Stimulated activated CD8-positive, alpha-beta memory T cell treated with anti-CD3 and anti-CD28 coated beads, Interleukin-15, amount 100 ng/mL, for 4 hours (primary cell): ENCODE data around the gene MIEF1.
A peak's percentile ranks its signal among the peaks of the same experiment; 100 is the strongest.

Source experiments
- DNase-seq, 2 donors: peaks; one replicate each; pipeline ENCODE4 v3.0.0-alpha.2; 2020; ENCODE audit warnings: low read depth in 2 of 2

Gene MIEF1

GRCh38 chr22:39556970-39557841 is 55.1 kb downstream of the MIEF1 start:
- DNase-seq: peak in 1 of 2 donors; percentile 9

- no peak for DNase-seq
These were observed 56.2 kb downstream of the MIEF1 start for GRCh38 chr22:39558254-39558727.

- no peak for DNase-seq
These were observed 56.9 kb downstream of the MIEF1 start for GRCh38 chr22:39558950-39559349.

GRCh38 chr22:39559456-39560105 is 57.5 kb downstream of the MIEF1 start:
- no peak for DNase-seq

DNA sequence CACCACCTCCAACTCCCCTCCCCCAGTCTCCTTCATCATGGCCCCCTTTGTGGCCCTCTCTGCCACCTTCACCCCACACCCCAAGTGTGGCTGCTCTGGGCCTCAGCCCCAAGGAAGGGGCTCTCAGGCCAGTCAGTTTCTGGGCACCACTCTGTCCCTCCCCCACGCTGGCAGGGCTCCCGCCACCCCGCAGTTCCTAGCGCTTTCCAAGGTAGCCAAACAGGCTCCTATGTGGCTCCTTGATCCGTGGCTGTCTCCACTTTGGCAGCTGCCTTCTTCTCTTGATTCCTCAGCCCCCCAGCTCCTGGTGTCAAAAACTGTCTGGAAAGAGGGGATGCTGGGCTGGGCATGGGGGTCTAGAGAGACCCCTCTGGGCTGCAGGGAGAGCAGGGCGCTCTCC is 58.0 kb downstream of the MIEF1 start:
- DNase-seq: no peak

- no peak for DNase-seq
These were observed 60.9 kb downstream of the MIEF1 start for GRCh38 chr22:39562839-39563489.

- no peak for DNase-seq
These were observed 61.7 kb downstream of the MIEF1 start for GRCh38 chr22:39563571-39564428.

- no peak for DNase-seq
These were observed 63.4 kb downstream of the MIEF1 start for GRCh38 chr22:39565414-39565944.

- DNase-seq: peak in 1 of 2 donors; percentile 5
These were observed 65.3 kb downstream of the MIEF1 start for GRCh38 chr22:39567135-39567946.
